Measurements from ENCODE around the gene SLC18A2.

DNA sequence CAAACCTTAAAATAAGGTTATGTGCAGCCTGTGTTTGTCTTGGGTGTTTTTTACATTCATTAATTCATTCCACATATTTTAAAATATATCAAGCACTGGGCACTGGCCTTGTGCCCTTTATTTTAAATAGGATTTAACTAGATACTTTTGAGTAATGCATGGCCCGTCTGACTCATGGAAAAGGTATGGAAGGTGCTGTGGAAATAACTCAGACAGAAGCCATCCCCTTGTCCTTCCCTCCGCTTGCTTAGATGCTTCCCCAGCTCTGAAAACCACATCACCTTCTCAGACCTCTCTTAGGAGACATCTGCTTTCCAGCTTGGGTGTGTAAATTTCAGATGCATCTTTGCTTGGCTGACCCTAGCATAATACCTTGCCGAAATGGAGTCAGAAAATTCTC is 30.5 kb downstream of the SLC18A2 start:
- TF ChIP-seq, protein P1, sequence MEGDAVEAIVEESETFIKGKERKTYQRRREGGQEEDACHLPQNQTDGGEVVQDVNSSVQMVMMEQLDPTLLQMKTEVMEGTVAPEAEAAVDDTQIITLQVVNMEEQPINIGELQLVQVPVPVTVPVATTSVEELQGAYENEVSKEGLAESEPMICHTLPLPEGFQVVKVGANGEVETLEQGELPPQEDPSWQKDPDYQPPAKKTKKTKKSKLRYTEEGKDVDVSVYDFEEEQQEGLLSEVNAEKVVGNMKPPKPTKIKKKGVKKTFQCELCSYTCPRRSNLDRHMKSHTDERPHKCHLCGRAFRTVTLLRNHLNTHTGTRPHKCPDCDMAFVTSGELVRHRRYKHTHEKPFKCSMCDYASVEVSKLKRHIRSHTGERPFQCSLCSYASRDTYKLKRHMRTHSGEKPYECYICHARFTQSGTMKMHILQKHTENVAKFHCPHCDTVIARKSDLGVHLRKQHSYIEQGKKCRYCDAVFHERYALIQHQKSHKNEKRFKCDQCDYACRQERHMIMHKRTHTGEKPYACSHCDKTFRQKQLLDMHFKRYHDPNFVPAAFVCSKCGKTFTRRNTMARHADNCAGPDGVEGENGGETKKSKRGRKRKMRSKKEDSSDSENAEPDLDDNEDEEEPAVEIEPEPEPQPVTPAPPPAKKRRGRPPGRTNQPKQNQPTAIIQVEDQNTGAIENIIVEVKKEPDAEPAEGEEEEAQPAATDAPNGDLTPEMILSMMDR (IDR thresholded peaks at IDR 0.05): no peak
- TF ChIP-seq POLR2AphosphoS5 (IDR thresholded peaks at IDR 0.05): no peak

All from transverse colon (tissue), 4 donors.